Stimulated activated CD8-positive, alpha-beta memory T cell treated with anti-CD3 and anti-CD28 coated beads, Interleukin-7, amount 100 ng/mL, for 24 hours (primary cell): ENCODE measurements around the gene MAP3K4.

Experiments
- DNase-seq: peaks from one replicate; pipeline ENCODE4 v3.0.0-alpha.2; 2020; ENCODE audit warnings: low read depth

The MAP3K4 gene

GRCh38 chr6:161000632-161001031 lies 9.1 kb downstream of the MAP3K4 start:
- DNase-seq, result no peak

- DNase-seq, result no peak
Measured at GRCh38 chr6:161001421-161001820, 9.9 kb downstream of the MAP3K4 start.

GRCh38 chr6:161003336-161003735 lies 11.8 kb downstream of the MAP3K4 start:
- no peak for DNase-seq

- no peak for DNase-seq
Measured at GRCh38 chr6:161008245-161008644, 16.7 kb downstream of the MAP3K4 start.

- DNase-seq, result no peak
Measured at GRCh38 chr6:161009991-161010390, 18.4 kb downstream of the MAP3K4 start.

- no peak for DNase-seq
Measured at GRCh38 chr6:161010418-161010817, 18.8 kb downstream of the MAP3K4 start.

GRCh38 chr6:161011492-161012480 lies 20.2 kb downstream of the MAP3K4 start:
- DNase-seq, result no peak

GRCh38 chr6:161013695-161014094 lies 22.1 kb downstream of the MAP3K4 start:
- DNase-seq, result no peak

- no peak for DNase-seq
Measured at GRCh38 chr6:161017766-161018564, 26.4 kb downstream of the MAP3K4 start.

- no peak for DNase-seq
Measured at GRCh38 chr6:161019324-161019839, 27.8 kb downstream of the MAP3K4 start.

GRCh38 chr6:161021543-161021942 lies 30.0 kb downstream of the MAP3K4 start:
- DNase-seq, result no peak

GRCh38 chr6:161021998-161022743 lies 30.6 kb downstream of the MAP3K4 start:
- DNase-seq, result no peak

GRCh38 chr6:161023316-161023715 lies 31.7 kb downstream of the MAP3K4 start:
- no peak for DNase-seq

- no peak for DNase-seq
Measured at GRCh38 chr6:161024364-161024920, 32.9 kb downstream of the MAP3K4 start.

GRCh38 chr6:161027385-161027784 lies 35.8 kb downstream of the MAP3K4 start:
- no peak for DNase-seq

- DNase-seq, result no peak
Measured at GRCh38 chr6:161029195-161029809, 37.7 kb downstream of the MAP3K4 start.

GRCh38 chr6:161031721-161032495 lies 40.3 kb downstream of the MAP3K4 start:
- no peak for DNase-seq

- DNase-seq, result no peak
Measured at GRCh38 chr6:161033667-161034066, 42.1 kb downstream of the MAP3K4 start.

GRCh38 chr6:161035182-161035980 lies 43.8 kb downstream of the MAP3K4 start:
- no peak for DNase-seq

- no peak for DNase-seq
Measured at GRCh38 chr6:161035981-161036263, 44.4 kb downstream of the MAP3K4 start.
